HG03558 (cell line): Measurements from ENCODE around the gene UBAC2.

Experiments used
- ATAC-seq: cut with Tn5 transposase; IDR thresholded peaks from one replicate; pipeline ENCODE4 v1.9.1; 2021; ENCODE audit warnings: moderate number of reproducible peaks; ENCODE audit not compliant: unreplicated experiment; ENCODE audit errors: extremely low read depth

The UBAC2 gene

GRCh38 chr13:99265821-99266426, 65.3 kb downstream of the UBAC2 start:
- no peak for ATAC-seq

GRCh38 chr13:99266827-99267226, 66.2 kb downstream of the UBAC2 start:
- no peak for ATAC-seq

DNA sequence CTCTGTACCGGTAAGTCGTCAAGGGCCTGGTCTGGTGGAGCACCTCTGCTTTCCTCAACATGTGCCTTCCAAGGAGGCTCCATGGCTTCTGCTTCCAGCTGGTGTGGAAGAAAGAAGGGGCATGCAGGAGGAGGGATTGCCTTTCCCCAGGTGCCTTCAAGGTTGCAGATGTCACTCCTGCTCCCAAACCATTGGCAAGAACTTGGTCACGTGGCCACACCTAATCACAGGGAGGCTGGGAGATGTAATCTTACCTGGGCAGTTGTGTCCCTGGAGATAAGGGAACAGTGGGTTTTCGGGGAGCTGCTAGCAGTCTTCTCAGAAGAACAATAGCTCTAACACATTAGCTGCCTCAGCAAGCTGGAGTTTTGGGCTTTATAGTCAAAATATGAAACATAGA, 67.3 kb downstream of the UBAC2 start:
- no peak for ATAC-seq

GRCh38 chr13:99268822-99269221, 68.2 kb downstream of the UBAC2 start:
- no peak for ATAC-seq

- ATAC-seq = peak; percentile 60
These were observed 69.1 kb downstream of the UBAC2 start for GRCh38 chr13:99269627-99270241.

DNA sequence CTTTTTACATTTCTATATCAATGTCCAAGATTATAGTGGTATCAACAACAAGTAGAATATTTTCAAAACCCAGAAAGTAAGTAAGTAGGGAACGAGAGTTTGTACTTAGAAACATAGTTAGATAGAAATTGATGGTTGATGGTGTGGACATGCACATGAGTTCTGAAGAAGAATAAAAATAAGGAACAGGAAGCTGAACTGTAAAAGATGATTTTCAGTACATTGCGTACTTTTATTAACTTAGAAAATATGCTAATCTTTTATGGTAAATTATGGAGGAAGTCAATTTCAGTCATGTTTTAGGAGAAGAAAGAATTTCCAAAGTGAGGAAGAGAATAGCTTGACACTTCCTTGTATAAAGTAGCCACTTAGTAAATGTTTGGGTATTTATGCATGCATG, 69.9 kb downstream of the UBAC2 start:
- ATAC-seq = no peak

- no peak for ATAC-seq
These were observed 70.6 kb downstream of the UBAC2 start for GRCh38 chr13:99271249-99271648.

DNA sequence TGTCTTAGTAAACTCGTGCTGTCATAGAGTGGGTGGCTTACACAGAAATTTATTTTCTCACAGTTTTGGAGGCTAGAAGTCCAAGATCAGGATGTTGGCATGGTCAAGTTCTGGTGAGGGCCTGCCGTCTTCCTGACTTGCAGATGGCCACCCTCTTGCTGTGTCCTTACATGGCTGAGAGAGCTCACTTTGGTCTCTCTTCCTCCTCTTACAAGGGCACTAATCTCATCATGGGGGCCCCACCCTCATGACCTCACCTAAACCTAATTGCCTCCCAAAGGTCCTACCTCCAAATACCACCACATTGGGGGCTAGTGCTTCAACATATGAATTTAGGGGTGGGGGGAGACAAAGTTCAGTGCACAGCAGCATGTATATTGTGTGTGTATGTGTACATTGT, 71.8 kb downstream of the UBAC2 start:
- no peak for ATAC-seq

DNA sequence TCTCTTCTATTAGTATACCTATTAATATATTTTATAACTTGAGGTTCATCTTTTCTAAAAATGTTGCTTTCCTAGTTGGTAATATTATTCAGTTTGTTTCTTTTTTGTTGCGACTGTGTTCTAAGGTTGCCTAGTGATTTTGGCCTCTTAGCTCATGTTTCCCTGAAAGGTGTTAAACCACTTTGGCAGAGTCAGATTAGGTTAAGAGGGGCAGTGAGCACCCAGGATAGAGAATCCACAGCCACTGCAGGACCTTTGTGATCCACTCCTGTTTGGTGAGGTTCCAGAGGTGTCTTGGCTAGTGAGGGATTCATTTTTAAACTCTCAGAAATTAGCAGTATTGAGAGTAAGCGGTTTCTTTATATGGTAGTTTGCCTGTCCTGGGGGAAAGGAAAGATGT, 72.5 kb downstream of the UBAC2 start:
- ATAC-seq = no peak

- no peak for ATAC-seq
These were observed 74.4 kb downstream of the UBAC2 start for GRCh38 chr13:99275093-99275469.

DNA sequence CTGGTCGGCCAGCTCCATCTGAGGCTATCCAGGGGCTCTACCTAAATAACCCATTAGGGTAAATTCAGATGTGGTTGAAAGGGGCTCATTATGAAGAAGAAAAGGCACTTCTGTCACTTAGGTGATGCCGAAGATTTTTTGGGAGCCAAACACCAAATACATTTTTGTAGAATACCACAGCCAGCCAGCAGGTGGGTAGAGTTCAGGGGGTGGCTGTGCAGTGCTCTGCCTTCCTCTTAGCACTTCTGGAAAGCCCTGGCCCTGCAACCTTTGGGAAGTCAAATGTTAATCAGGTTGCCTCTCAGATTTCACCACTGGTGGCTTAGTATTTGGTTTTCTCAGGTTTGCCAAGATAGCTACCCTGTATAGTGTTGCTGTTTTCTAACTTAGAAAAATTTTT, 76.1 kb downstream of the UBAC2 start:
- no peak for ATAC-seq

- ATAC-seq = no peak
These were observed 77.0 kb downstream of the UBAC2 start for GRCh38 chr13:99277629-99278028.

GRCh38 chr13:99278200-99278599, 77.5 kb downstream of the UBAC2 start:
- no peak for ATAC-seq

GRCh38 chr13:99278843-99279242, 78.2 kb downstream of the UBAC2 start:
- ATAC-seq = no peak

- ATAC-seq = no peak
These were observed 79.0 kb downstream of the UBAC2 start for GRCh38 chr13:99279637-99280036.

- no peak for ATAC-seq
These were observed 79.5 kb downstream of the UBAC2 start for GRCh38 chr13:99280166-99280565.

DNA sequence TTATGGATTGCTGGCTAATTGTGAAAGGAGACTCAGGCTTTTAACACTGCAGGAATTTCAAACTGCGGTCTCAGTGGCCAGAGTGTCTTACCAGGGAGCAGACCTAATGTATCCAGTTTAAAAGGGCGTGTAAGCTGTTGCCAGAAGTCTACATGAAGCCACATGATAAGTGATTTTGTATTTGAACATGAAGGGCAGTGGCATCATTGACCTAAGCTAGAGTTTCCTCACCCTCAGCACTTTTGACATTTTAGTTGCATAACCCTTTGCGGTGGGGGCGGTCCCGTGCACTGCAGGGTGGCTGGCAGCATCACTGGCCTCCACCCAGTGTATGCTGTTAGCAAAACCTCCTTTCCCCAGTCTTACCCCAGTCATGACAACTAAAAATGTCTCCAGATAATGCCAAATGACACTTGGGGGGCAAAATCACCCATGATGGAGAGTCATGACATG, 81.2 kb downstream of the UBAC2 start:
- peak; percentile 41 for ATAC-seq

GRCh38 chr13:99282264-99283231, 81.9 kb downstream of the UBAC2 start:
- ATAC-seq = peak; percentile 38

GRCh38 chr13:99285432-99286182, 85.0 kb downstream of the UBAC2 start:
- no peak for ATAC-seq

- no peak for ATAC-seq
These were observed 86.9 kb downstream of the UBAC2 start for GRCh38 chr13:99287551-99287950.
